Measurements from ENCODE around the gene TMEM14B.
"Not testable (repeated sequence)": the region's sequence is repeated elsewhere in the genome, so short reads cannot be mapped to it uniquely, and the experiment has no call there.

The TMEM14B gene

DNA sequence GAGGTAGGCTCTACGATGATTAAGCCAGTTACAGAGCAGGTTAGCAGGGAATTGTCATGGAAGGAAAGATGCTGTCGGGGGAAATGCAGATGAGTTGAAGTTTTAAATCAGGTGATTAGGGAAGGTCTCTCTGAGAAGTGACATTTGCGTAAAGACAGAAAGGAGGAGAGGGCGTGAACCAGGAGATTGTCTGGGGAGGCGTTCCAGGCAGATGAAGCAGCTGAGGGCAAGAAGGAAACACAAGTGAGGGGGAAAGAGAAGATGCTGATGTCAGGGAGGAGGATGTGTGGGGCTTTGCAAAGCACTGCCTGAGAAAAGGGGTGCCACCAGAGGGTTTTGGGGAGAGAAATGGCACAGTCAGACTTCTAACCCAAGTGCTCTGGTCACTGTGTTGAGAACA is 2.5 kb upstream of the TMEM14B start:
- no peak for DNase-seq (ENCODE audit: low read depth)
- no peak overlapping the region for H3K4me3 ChIP-seq (ENCODE audit: low read depth, low read length)
- TF ChIP-seq, protein P1, sequence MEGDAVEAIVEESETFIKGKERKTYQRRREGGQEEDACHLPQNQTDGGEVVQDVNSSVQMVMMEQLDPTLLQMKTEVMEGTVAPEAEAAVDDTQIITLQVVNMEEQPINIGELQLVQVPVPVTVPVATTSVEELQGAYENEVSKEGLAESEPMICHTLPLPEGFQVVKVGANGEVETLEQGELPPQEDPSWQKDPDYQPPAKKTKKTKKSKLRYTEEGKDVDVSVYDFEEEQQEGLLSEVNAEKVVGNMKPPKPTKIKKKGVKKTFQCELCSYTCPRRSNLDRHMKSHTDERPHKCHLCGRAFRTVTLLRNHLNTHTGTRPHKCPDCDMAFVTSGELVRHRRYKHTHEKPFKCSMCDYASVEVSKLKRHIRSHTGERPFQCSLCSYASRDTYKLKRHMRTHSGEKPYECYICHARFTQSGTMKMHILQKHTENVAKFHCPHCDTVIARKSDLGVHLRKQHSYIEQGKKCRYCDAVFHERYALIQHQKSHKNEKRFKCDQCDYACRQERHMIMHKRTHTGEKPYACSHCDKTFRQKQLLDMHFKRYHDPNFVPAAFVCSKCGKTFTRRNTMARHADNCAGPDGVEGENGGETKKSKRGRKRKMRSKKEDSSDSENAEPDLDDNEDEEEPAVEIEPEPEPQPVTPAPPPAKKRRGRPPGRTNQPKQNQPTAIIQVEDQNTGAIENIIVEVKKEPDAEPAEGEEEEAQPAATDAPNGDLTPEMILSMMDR (IDR thresholded peaks at IDR 0.05; ENCODE audit: low read depth, low read length, missing control alignments) = no peak

DNA sequence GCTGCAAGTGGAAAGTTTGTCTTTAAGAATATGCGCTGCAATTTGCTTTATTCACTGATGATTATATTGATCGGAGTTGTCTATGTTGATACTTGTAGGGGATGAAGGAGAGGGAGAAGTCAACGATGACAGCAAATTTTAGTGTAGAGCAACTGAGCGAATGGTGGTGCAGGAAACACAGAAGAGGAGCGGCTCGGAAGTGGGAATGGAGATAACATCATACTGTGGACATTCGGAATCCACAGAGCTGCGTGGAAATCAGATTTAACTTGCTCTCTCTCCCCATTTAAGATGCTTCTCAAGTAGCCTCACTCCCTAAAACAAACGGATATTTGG is 722 bp upstream of the TMEM14B start:
- peak overlapping the region; percentile 96 for H3K4me3 ChIP-seq (ENCODE audit: low read depth, low read length)

DNA sequence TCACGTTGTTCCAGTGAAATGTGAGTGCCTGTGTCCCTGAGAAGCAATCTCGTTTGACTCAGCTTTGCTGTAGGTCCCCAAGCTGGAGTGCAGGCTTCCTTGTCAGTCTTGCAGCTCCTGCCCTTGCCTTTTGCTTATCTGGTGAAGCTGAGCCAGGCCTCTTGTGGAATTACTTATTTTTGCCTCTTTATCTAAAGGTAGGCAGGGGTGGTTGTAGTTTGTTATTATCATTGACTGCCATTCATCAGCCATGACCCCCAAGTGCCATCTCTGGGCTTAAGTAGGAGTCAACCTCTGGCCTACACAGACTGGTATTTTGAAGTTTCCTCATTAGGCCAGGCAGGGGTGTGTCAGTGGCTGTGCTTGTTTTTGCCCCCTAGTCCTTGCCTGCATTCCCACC is 2.1 kb downstream of the TMEM14B start:
- DNase-seq (ENCODE audit: low read depth) = no peak
- no peak overlapping the region for H3K4me3 ChIP-seq (ENCODE audit: low read depth, low read length)

More for the DNA sequence above, 722 bp upstream of the TMEM14B start:
- TF ChIP-seq, protein P1 (IDR thresholded peaks at IDR 0.05; ENCODE audit: low read depth, low read length, missing control alignments) = no peak
- DNase-seq (ENCODE audit: low read depth) = no peak

DNA sequence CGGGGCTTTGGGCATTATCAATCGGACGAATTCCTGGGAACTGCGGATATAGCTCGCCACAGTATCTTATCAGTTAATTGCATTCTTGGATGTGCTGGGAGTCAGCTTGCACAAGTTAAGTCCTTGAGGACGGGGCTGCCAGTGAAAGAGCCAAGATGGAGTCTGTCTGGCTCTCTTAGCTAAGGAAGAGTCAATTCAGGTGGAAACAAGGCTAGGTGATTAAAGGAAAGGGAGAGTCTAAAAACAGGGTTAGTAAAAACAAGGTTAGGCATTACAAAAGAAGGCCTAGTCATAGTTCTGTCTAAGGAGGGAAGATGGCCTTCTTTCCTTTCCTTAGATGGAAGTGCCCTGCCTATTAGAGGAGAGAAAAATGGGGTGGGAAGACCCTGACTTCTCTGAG is 3.0 kb downstream of the TMEM14B start:
- H3K4me3 ChIP-seq (ENCODE audit: low read depth, low read length); DNase-seq (ENCODE audit: low read depth): not testable (repeated sequence)

More for the DNA sequence above, 2.1 kb downstream of the TMEM14B start:
- TF ChIP-seq, protein P1 (IDR thresholded peaks at IDR 0.05; ENCODE audit: low read depth, low read length, missing control alignments) = no peak

DNA sequence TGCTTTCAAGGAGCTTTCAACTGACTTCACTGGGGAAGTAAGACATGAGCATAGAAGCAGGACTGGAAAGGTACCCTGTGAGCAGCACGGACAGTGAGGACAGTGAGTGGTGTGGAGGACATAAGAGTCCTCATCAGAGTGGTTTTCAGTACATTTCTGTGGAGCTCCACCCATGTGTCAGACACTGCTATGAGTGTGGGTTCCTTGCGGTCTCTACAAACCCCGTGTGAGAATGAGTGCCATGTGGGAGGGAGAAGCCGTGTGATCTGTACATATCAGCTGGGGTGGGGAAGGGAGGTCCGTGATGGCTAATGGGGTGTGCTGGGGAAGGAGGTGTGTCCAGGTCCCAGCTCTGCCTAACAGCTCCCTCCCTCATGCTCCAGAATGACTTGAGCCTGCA is 4.2 kb downstream of the TMEM14B start:
- H3K4me3 ChIP-seq (ENCODE audit: low read depth, low read length); DNase-seq (ENCODE audit: low read depth): not testable (repeated sequence)

DNA sequence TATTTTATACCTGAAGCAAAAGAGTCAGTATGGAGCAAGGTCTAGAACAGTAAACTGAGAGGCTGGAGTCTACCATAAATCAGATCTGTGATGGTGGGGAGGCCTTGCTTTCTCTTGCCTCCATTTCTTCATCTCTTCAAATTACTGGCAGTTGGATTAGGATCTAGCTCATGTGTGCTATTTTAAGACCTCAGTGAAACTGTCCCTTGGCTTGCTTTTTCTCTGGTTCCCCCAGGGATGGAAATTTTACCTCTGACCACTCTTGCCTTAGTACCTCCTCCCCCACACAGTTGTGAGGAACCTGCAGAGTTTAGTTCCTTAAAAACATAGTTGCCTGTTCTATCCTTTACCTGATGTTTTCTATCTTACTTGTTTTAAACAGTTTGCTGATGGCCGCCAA is 8.5 kb downstream of the TMEM14B start:
- no peak for DNase-seq (ENCODE audit: low read depth)
- no peak overlapping the region for H3K4me3 ChIP-seq (ENCODE audit: low read depth, low read length)

DNA sequence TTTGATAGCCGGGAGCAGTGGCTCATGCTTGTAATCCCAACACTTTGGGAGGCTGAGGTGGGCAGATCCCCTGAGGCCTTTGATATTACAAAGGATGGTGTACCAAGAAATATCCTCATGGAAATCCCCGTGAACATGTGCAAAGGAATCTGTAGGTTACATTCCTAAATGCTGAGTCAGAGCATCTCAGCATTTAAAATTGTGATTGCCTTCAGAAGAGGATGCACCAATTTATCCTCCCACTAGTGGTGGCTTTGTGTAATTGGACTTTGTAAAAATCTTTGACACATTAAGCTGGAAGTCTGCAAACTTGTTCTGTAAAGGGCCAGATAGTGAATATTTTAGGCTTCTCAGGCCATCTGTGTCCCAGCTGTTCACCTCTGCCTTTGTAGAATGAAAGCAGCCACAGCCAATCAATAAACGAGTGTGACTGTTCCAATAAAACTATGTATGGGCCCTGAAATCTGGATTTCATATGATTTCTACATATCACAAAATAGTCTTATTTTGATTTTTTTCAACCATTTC is 11.8 kb downstream of the TMEM14B start:
- TF ChIP-seq, protein P1 (IDR thresholded peaks at IDR 0.05; ENCODE audit: low read depth, low read length, missing control alignments) = peak; percentile 58
- no peak overlapping the region for H3K4me3 ChIP-seq (ENCODE audit: low read depth, low read length)

More for the DNA sequence above, 8.5 kb downstream of the TMEM14B start:
- TF ChIP-seq, protein P1 (IDR thresholded peaks at IDR 0.05; ENCODE audit: low read depth, low read length, missing control alignments) = no peak

DNA sequence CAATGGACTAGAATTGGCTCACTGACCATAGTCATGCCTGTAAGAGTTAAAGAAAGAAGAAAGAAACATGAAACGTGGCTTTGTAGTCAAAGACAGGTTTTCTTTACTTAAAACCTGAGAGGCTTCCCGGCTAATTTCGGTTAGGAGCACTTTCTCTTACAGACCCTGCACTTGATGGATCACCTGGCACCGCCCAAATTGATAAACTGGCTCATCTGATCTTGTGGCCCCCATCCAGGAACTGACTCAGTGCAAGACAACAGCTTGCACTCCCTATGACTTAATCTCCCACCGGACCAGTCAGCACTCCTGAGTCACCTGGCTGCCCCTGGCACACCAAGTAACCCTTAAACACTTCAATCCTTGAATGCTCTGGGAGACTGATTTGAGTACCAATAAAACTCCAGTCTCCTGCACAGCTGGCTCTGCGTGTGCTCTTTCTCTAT is 12.3 kb downstream of the TMEM14B start:
- H3K4me3 ChIP-seq (ENCODE audit: low read depth, low read length) = no peak overlapping the region
- no peak for DNase-seq (ENCODE audit: low read depth)
- TF ChIP-seq, protein P1 (IDR thresholded peaks at IDR 0.05; ENCODE audit: low read depth, low read length, missing control alignments) = no peak

More for the DNA sequence above, 11.8 kb downstream of the TMEM14B start:
- no peak for DNase-seq (ENCODE audit: low read depth)

Data from GM12864 (cell line).